GM13977 (cell line): Measurements from ENCODE around the gene CSTB.

Experiments used
- DNase-seq: peaks from one replicate; pipeline ENCODE4 v3.0.0; 2012; ENCODE audit warnings: low spot score
- CTCF ChIP-seq: IDR thresholded peaks from 2 replicates; pipeline ENCODE4 v1.5.1; 2012; ENCODE audit warnings: mild to moderate bottlenecking, control low read depth; ENCODE audit not compliant: insufficient read depth; ENCODE audit errors: extremely low read depth, missing control alignments
- in situ Hi-C: fragments of 300-500 bp; cut with MboI; formaldehyde crosslinking; loops from one replicate; pipeline ENCODE4 v1.12.0; 2022; ENCODE audit warnings: low sequenced_read_pairs, low pct_unique_long_range_greater_than_20kb, mixed read lengths, inconsistent platforms; ENCODE audit not compliant: unreplicated experiment

Gene CSTB

GRCh38 chr21:43735236-43736091 is 40.6 kb downstream of the CSTB start:
- in situ Hi-C loops = no loop called here
- DNase-seq = no peak
- TF ChIP-seq CTCF = no peak

GRCh38 chr21:43734928-43735229 is 41.2 kb downstream of the CSTB start:
- DNase-seq = no peak
- in situ Hi-C loops = no loop called here

GRCh38 chr21:43734131-43734927 is 41.8 kb downstream of the CSTB start:
- in situ Hi-C loops = no loop called here
- no peak for TF ChIP-seq CTCF
- no peak for DNase-seq

More at GRCh38 chr21:43734928-43735229, 41.2 kb downstream of the CSTB start:
- TF ChIP-seq CTCF = no peak

DNA sequence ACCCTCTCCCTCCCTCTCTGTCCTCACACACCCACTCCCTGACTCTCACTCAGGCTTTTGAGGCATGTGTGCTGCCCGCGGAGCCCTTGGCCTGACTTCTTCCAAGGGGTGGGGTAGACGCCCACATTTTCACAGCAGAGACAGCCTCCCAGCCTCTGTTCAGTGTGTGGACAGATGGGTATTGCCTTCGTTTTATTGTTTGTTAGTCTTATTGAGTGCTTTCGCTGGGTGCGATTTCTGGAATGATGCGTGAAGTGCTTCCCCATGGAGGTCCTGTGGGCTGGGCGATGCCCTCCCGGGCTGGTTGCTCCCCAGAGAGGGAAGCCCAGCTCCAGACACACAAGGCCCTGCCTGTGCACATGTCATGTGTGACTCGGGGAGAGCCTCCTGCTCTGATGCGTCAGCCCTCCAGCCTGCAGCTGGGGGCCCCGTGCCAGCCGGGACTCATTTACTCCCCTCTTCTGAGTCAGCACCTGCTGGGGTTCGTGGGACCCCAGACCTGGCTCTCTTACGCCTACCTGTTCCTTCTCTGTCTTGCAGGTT is 42.5 kb downstream of the CSTB start:
- TF ChIP-seq CTCF = no peak
- in situ Hi-C loops = no loop called here
- DNase-seq = no peak

DNA sequence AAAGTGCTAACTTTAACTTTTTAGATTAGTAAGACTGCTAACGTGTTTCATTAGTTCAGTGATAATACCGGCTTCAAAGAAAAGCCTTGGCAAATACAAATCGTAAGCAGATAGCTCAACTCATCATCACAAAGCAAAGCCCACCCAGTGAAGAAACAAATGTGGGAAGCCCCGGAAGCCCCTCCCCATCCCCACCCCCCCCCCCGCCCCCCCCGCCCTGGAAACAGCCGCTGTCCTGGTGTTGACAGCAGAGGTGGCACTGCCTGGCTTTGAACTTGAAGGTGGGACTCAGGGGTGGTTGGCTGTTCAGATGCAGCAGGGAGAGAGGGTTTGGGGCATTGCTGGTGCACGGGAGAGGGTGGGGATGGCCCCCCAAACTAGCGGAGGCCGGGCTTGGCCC is 43.0 kb downstream of the CSTB start:
- no peak for DNase-seq
- in situ Hi-C loops = no loop called here
- no peak for TF ChIP-seq CTCF

DNA sequence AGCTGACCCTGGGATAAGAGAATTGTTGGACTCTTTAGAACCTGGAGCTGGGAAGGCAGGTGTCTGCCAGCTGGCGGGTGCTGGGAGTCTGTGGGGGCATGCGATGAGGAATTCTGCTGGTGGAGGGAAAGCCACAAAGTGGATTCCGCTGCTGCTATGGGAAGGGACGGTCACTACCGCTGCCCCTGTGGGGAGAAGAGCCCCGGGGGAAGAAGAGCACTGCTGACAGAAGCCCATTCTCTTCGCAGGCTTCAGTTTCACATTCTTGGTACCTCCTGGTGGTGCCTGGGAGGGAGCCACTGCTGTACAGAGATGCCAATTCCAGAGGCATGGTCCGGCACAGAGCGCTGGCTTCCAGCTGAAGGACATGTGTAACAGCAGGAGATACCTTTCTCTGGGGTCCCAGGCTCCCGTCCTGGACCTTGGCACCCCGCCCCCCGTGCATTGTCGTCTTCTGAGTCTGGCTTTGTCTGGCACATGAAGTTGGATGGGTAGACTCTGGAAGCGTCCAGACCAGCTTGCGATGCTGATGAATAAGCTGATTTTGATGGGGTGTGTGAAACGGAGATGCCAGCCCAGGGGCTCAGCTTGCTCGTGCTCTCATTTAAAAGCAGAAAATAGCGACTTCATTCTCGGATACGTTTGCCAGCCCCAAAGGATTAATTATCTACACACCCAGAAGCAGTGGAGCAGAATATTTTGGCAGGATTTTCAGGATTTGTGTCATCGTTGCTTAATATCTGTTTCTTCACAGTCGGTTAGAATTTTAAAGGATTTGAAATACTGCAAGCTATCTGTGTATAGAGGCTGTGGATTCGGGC is 44.0 kb downstream of the CSTB start:
- TF ChIP-seq CTCF = no peak
- in situ Hi-C loops = no loop called here
- DNase-seq = no peak
